Endothelial cell (in vitro differentiated cells): ENCODE measurements around the gene PEX14. TPM values are rescaled to one million over a fixed set of nuclear protein-coding genes. Genes with fewer than 3 reads are reported as not detected.
A peak's percentile ranks its signal among the peaks of the same experiment; 100 is the strongest.

ENCODE experiments used
- DNase-seq: peaks from one replicate; pipeline ENCODE4 v3.0.0; 2021; ENCODE audit warnings: low spot score
- H3K27ac Mint-ChIP-seq: one replicate; pipeline ENCODE4 v1.8.0; 2021; ENCODE audit warnings: mixed read lengths, inconsistent platforms; ENCODE audit not compliant: unreplicated experiment
- H3K27me3 Mint-ChIP-seq: one replicate; pipeline ENCODE4 v1.8.0; 2021; ENCODE audit warnings: mild to moderate bottlenecking, moderate library complexity, mixed read lengths, inconsistent platforms; ENCODE audit not compliant: unreplicated experiment
- H3K36me3 Mint-ChIP-seq: one replicate; pipeline ENCODE4 v1.8.0; 2021; ENCODE audit warnings: mild to moderate bottlenecking, low read depth, mixed read lengths, inconsistent platforms; ENCODE audit not compliant: unreplicated experiment
- H3K4me1 Mint-ChIP-seq: one replicate; pipeline ENCODE4 v1.8.0; 2021; ENCODE audit warnings: mild to moderate bottlenecking, mixed read lengths, inconsistent platforms; ENCODE audit not compliant: unreplicated experiment
- H3K4me3 Mint-ChIP-seq: one replicate; pipeline ENCODE4 v1.8.0; 2021; ENCODE audit warnings: mild to moderate bottlenecking, mixed read lengths, inconsistent platforms; ENCODE audit not compliant: unreplicated experiment
- H3K9me3 Mint-ChIP-seq: one replicate; pipeline ENCODE4 v1.8.0; 2021; ENCODE audit warnings: mixed read lengths, inconsistent platforms; ENCODE audit not compliant: unreplicated experiment
- CTCF ChIP-seq: fragments of 200-600 bp; sonication (generic); IDR thresholded peaks from one replicate; pipeline ENCODE4 v1.5.0; 2021; ENCODE audit warnings: antibody characterized with exemption; ENCODE audit not compliant: unreplicated experiment
- total RNA-seq: library from RNA; stranded (reverse); fragmentation: NEBNext Ultra II Directional; extraction: Animal tissue kit (Norgen Biotek cat#: 25700); gene quantifications from one replicate; pipeline ENCODE4 v1.2.1, GENCODE V29; 2021; ENCODE audit not compliant: unreplicated experiment

Gene PEX14
- total RNA-seq, 1 donor from 2014 or later: 20.9 TPM

- peaks cover 7% of the 10 kb centered on the region for H3K27me3 Mint-ChIP-seq
- peaks cover 13% of the 10 kb centered on the region for H3K36me3 Mint-ChIP-seq
- H3K4me1 Mint-ChIP-seq: peaks cover 2% of the 10 kb centered on the region
- TF ChIP-seq CTCF: no peak
- H3K27ac Mint-ChIP-seq: no peak overlapping the region
- no peak overlapping the region for H3K4me3 Mint-ChIP-seq
- no peak for DNase-seq
- H3K9me3 Mint-ChIP-seq: no peaks in the 10 kb centered on the region
These were observed 152.2 kb downstream of the PEX14 start for GRCh38 chr1:10626791-10627410.

GRCh38 chr1:10628685-10629084 is 153.9 kb downstream of the PEX14 start:
- no peaks in the 10 kb centered on the region for H3K9me3 Mint-ChIP-seq

GRCh38 chr1:10629091-10629815 is 154.5 kb downstream of the PEX14 start:
- peaks cover 8% of the 10 kb centered on the region for H3K27me3 Mint-ChIP-seq
- peaks cover 9% of the 10 kb centered on the region for H3K36me3 Mint-ChIP-seq
- no peak overlapping the region for H3K4me3 Mint-ChIP-seq
- no peak for TF ChIP-seq CTCF
- no peaks in the 10 kb centered on the region for H3K9me3 Mint-ChIP-seq
- H3K4me1 Mint-ChIP-seq: peaks cover 2% of the 10 kb centered on the region
- DNase-seq: no peak
- H3K27ac Mint-ChIP-seq: no peak overlapping the region

More at GRCh38 chr1:10628685-10629084, 153.9 kb downstream of the PEX14 start:
- peaks cover 8% of the 10 kb centered on the region for H3K27me3 Mint-ChIP-seq
- peak overlapping the region; percentile 31 for H3K27ac Mint-ChIP-seq
- peak overlapping the region; percentile 59 for H3K4me3 Mint-ChIP-seq
- no peak for TF ChIP-seq CTCF
- peaks cover 2% of the 10 kb centered on the region for H3K4me1 Mint-ChIP-seq
- H3K36me3 Mint-ChIP-seq: peaks cover 10% of the 10 kb centered on the region
- no peak for DNase-seq

- peaks cover 9% of the 10 kb centered on the region for H3K36me3 Mint-ChIP-seq
- H3K4me1 Mint-ChIP-seq: peaks cover 2% of the 10 kb centered on the region
- no peak overlapping the region for H3K4me3 Mint-ChIP-seq
- H3K27ac Mint-ChIP-seq: no peak overlapping the region
- TF ChIP-seq CTCF: no peak
- peaks cover 8% of the 10 kb centered on the region for H3K27me3 Mint-ChIP-seq
- no peak for DNase-seq
- no peaks in the 10 kb centered on the region for H3K9me3 Mint-ChIP-seq
These were observed 155.2 kb downstream of the PEX14 start for GRCh38 chr1:10629816-10630571.
